H1 (cell line): ENCODE data around the gene TCF19. TPM values are rescaled to one million over a fixed set of nuclear protein-coding genes. Genes with fewer than 3 reads are reported as not detected.

ENCODE experiments used
- CTCF ChIA-PET: fragments of 300-600 bp; sonication (Branson Sonifier 250); formaldehyde crosslinking; loops from one replicate; lab custom pipeline; 2021; ENCODE audit not compliant: partially characterized antibody; lab: Charles Lee
- POLR2A ChIA-PET: fragments of 300-600 bp; sonication (Branson Sonifier 250); formaldehyde crosslinking; loops from one replicate; lab custom pipeline; 2021; ENCODE audit warnings: inconsistent platforms; ENCODE audit not compliant: partially characterized antibody; lab: Charles Lee
- DNase-seq, 2 experiments: peaks; one replicate each; pipeline versions ENCODE4 v3.0.0 to v3.0.0-alpha.2; 2010 to 2022; ENCODE audit warnings: low spot score in 2 of 2, low read depth in 1 of 2, mixed read lengths in 1 of 2
- FAIRE-seq: peaks from 2 replicates; lab custom pipeline; 2011; peaks lifted over from hg19 to GRCh38; lab: Jason Lieb, UNC
- H2AFZ ChIP-seq: 2 replicates; pipeline ENCODE4 v1.8.1; 2012; ENCODE audit warnings: low read length, inconsistent platforms
- H2AK5ac ChIP-seq: 2 replicates; pipeline ENCODE4 v1.6.1; 2013; ENCODE audit warnings: low read depth, low read length
- H2BK120ac ChIP-seq: replicated peaks from 2 replicates; pipeline ENCODE3; 2013; ENCODE audit warnings: low read depth, low read length, inconsistent platforms
- H2BK12ac ChIP-seq: 2 replicates; pipeline ENCODE4 v1.6.1; 2013; ENCODE audit warnings: low read depth, low read length
- H2BK15ac ChIP-seq: 2 replicates; pipeline ENCODE4 v1.6.1; 2013; ENCODE audit warnings: low read length
- H2BK20ac ChIP-seq: 2 replicates; pipeline ENCODE4 v1.6.1; 2013; ENCODE audit warnings: low read length
- H2BK5ac ChIP-seq: 2 replicates; pipeline ENCODE4 v1.6.1; 2013; ENCODE audit warnings: low read depth, low read length
- H3K14ac ChIP-seq: 2 replicates; pipeline ENCODE4 v1.6.1; 2013; ENCODE audit warnings: inconsistent platforms; ENCODE audit not compliant: insufficient read length
- H3K18ac ChIP-seq: 2 replicates; pipeline ENCODE4 v1.6.1; 2013; ENCODE audit warnings: low read length; ENCODE audit errors: extremely low read depth
- H3K23ac ChIP-seq: 2 replicates; pipeline ENCODE4 v1.6.1; 2013; ENCODE audit warnings: inconsistent platforms; ENCODE audit not compliant: insufficient read length
- H3K23me2 ChIP-seq: 2 replicates; pipeline ENCODE4 v1.6.1; 2013; ENCODE audit warnings: low read depth, low read length
- H3K27ac ChIP-seq: 2 replicates; pipeline ENCODE4 v1.6.1; 2011; ENCODE audit warnings: low read depth, low read length, inconsistent platforms
- H3K27me3 ChIP-seq, 4 experiments: replicated peaks in 1 of 4; 1 replicate in 1 of 4; 2 replicates in 3 of 4; pipeline versions ENCODE4 v1.6.1 to v1.8.1; 2011 to 2013; ENCODE audit warnings: low read length in 3 of 4, mild to moderate bottlenecking in 3 of 4, inconsistent platforms in 2 of 4, mixed read lengths in 2 of 4, moderate library complexity in 1 of 4; ENCODE audit not compliant: control insufficient read depth in 3 of 4, insufficient read depth in 3 of 4; ENCODE audit errors: extremely low read depth in 1 of 4
- H3K36me3 ChIP-seq, 4 experiments: 2 replicates each; pipeline versions ENCODE4 v1.6.1 to v1.8.1; 2011 to 2013; ENCODE audit warnings: mild to moderate bottlenecking in 4 of 4, low read length in 3 of 4, moderate library complexity in 2 of 4, control low read depth in 1 of 4, inconsistent platforms in 1 of 4; ENCODE audit not compliant: insufficient read depth in 4 of 4, control insufficient read depth in 2 of 4
- H3K4ac ChIP-seq: replicated peaks from 2 replicates; pipeline ENCODE3; 2013; ENCODE audit warnings: low read length, low read depth, mixed read lengths, inconsistent platforms; ENCODE audit not compliant: insufficient read length
- H3K4me1 ChIP-seq, 4 experiments: replicated peaks in 1 of 4; 1 replicate in 1 of 4; 2 replicates in 3 of 4; pipeline versions ENCODE4 v1.6.1 to v1.8.1; 2011 to 2013; ENCODE audit warnings: low read length in 3 of 4, inconsistent platforms in 2 of 4, mixed read lengths in 1 of 4; ENCODE audit not compliant: insufficient read depth in 4 of 4, control insufficient read depth in 3 of 4
- H3K4me2 ChIP-seq, 2 experiments: 2 replicates each; pipeline versions ENCODE4 v1.6.1 to v1.8.1; 2011 to 2013; ENCODE audit warnings: low read depth in 2 of 2, low read length in 2 of 2, control low read depth in 1 of 2, inconsistent platforms in 1 of 2, mild to moderate bottlenecking in 1 of 2; ENCODE audit not compliant: insufficient read depth in 1 of 2
- H3K4me3 ChIP-seq, 4 experiments: fragments of 200-600, 300-600 bp in 1 of 4; sonication (generic), shearing (Covaris generic), sonication (Bioruptor Twin) in 1 of 4; 2 replicates each; pipeline versions ENCODE4 v1.5.1 to v1.8.1; 2011 to 2016; ENCODE audit warnings: low read length in 4 of 4, low read depth in 3 of 4, control low read depth in 2 of 4, inconsistent platforms in 2 of 4, mild to moderate bottlenecking in 2 of 4, mixed read lengths in 1 of 4, moderate library complexity in 1 of 4; ENCODE audit not compliant: insufficient read depth in 2 of 4; ENCODE audit errors: extremely low read depth in 1 of 4
- H3K56ac ChIP-seq: replicated peaks from 2 replicates; pipeline ENCODE3; 2013; ENCODE audit warnings: low read depth, mild to moderate bottlenecking, mixed read lengths, low read length, inconsistent platforms; ENCODE audit not compliant: insufficient read length
- H3K79me1 ChIP-seq: 2 replicates; pipeline ENCODE4 v1.6.1; 2013; ENCODE audit warnings: low read depth, low read length, control low read depth
- H3K79me2 ChIP-seq, 2 experiments: 2 replicates each; pipeline versions ENCODE4 v1.6.1 to v1.8.1; 2012 to 2013; ENCODE audit warnings: low read length in 2 of 2, mild to moderate bottlenecking in 2 of 2, inconsistent platforms in 1 of 2; ENCODE audit not compliant: insufficient read depth in 2 of 2, control insufficient read depth in 1 of 2
- H3K9ac ChIP-seq, 4 experiments: replicated peaks in 1 of 4; 1 replicate in 1 of 4; 2 replicates in 3 of 4; pipeline versions ENCODE4 v1.6.1 to v1.8.1; 2011 to 2013; ENCODE audit warnings: low read depth in 3 of 4, low read length in 3 of 4, control low read depth in 2 of 4, mild to moderate bottlenecking in 2 of 4, moderate library complexity in 2 of 4, inconsistent platforms in 1 of 4; ENCODE audit errors: extremely low read depth in 1 of 4
- H3K9me3 ChIP-seq, 2 experiments: 2 replicates each; pipeline versions ENCODE4 v1.6.1 to v1.8.1; 2012 to 2013; ENCODE audit warnings: mild to moderate bottlenecking in 2 of 2, moderate library complexity in 2 of 2, control low read depth in 1 of 2, inconsistent platforms in 1 of 2, low read depth in 1 of 2, low read length in 1 of 2, mixed read lengths in 1 of 2; ENCODE audit not compliant: insufficient read depth in 2 of 2
- H4K20me1 ChIP-seq, 2 experiments: replicated peaks in 1 of 2; 2 replicates each; pipeline versions ENCODE3 to v1.8.1; 2011 to 2013; ENCODE audit warnings: inconsistent platforms in 2 of 2, low read length in 2 of 2, mild to moderate bottlenecking in 1 of 2; ENCODE audit not compliant: insufficient read depth in 2 of 2, control insufficient read depth in 1 of 2
- H4K5ac ChIP-seq: 2 replicates; pipeline ENCODE4 v1.6.1; 2013; ENCODE audit warnings: low read length, low read depth, mixed read lengths, inconsistent platforms; ENCODE audit not compliant: insufficient read length
- H4K8ac ChIP-seq: 2 replicates; pipeline ENCODE4 v1.8.0; 2013; ENCODE audit warnings: mild to moderate bottlenecking, moderate library complexity, low read length, inconsistent platforms; ENCODE audit not compliant: insufficient read depth; ENCODE audit errors: extremely low read depth
- H4K91ac ChIP-seq: replicated peaks from 2 replicates; pipeline ENCODE3; 2013; ENCODE audit warnings: low read length, mixed read lengths, inconsistent platforms; ENCODE audit not compliant: insufficient read length
- CBX5 ChIP-seq: fragments of 300-800, 300-1000 bp; sonication (generic); IDR thresholded peaks from 2 replicates; pipeline ENCODE4 v1.7.1; 2016; ENCODE audit warnings: antibody characterized with exemption, low read length, low read depth
- KDM4A ChIP-seq: IDR thresholded peaks from one replicate; pipeline ENCODE4 v1.7.1; 2012; ENCODE audit warnings: low read depth, mild to moderate bottlenecking, moderate library complexity, low read length, inconsistent platforms; ENCODE audit not compliant: severe bottlenecking
- NANOG ChIP-seq: IDR thresholded peaks from 2 replicates; pipeline ENCODE4 v1.6.1; 2011; ENCODE audit warnings: low read length, low read depth, mild to moderate bottlenecking, inconsistent platforms; ENCODE audit not compliant: insufficient read depth, poor library complexity, severe bottlenecking
- PHF8 ChIP-seq: fragments of 200-600 bp; sonication (generic); conservative IDR thresholded peaks from 2 replicates; pipeline ENCODE4 v1.7.1; 2012; ENCODE audit warnings: low read depth, mild to moderate bottlenecking, inconsistent platforms, low read length, moderate library complexity
- POLR2A ChIP-seq, 2 experiments: IDR thresholded peaks; 1 replicate in 1 of 2; 2 replicates in 1 of 2; pipeline ENCODE4 v1.6.1; 2011; ENCODE audit warnings: low read depth in 2 of 2, low read length in 2 of 2, mild to moderate bottlenecking in 2 of 2; ENCODE audit errors: control extremely low read depth in 1 of 2
- RAD21 ChIP-seq, 2 experiments: IDR thresholded peaks in 1 of 2; conservative IDR thresholded peaks in 1 of 2; 2 replicates each; pipeline ENCODE4 v1.6.1; 2011; ENCODE audit warnings: low read depth in 2 of 2, low read length in 2 of 2, improper control_type of control experiment in 1 of 2, inconsistent platforms in 1 of 2, mild to moderate bottlenecking in 1 of 2, moderate library complexity in 1 of 2
- TCF12 ChIP-seq: IDR thresholded peaks from 2 replicates; pipeline ENCODE4 v1.6.1; 2011; ENCODE audit warnings: low read depth, mild to moderate bottlenecking, low read length
- WGBS, 2 experiments: shearing (Covaris generic) in 1 of 2; methylation state at CpG; one replicate each; pipeline versions ENCODE4 v1.1.6 to v1.1.7; 2013 to 2015; ENCODE audit warnings: low lambda C conversion rate in 2 of 2, mixed read lengths in 2 of 2, inconsistent platforms in 1 of 2, low coverage in 1 of 2, missing lambda C conversion rate in 1 of 2; ENCODE audit not compliant: insufficient replicate concordance in 2 of 2, insufficient coverage in 1 of 2, insufficient read length in 1 of 2; ENCODE audit errors: extremely low coverage in 1 of 2, missing lambda C conversion rate in 1 of 2; 5-methylcytosine and 5-hydroxymethylcytosine counted together
- polyA plus RNA-seq, 7 experiments: library from polyadenylated mRNA; depleted of rRNA in 3 of 7; stranded (reverse) in 5 of 7; unstranded in 2 of 7; fragments of >200 nt in 5 of 7; fragments of 200-250 nt in 2 of 7; gene quantifications; 1 replicate in 5 of 7; 2 replicates in 1 of 7; 4 replicates in 1 of 7; pipeline versions ENCODE4 v1.2.1 to v1.2.3, GENCODE V29; 2011 to 2013; ENCODE audit warnings: missing spikeins in 2 of 7, mixed read lengths in 2 of 7
- total RNA-seq: library from RNA; stranded (reverse); fragmentation: NEBNext Ultra II Directional; extraction: Animal tissue kit (Norgen Biotek cat#: 25700); gene quantifications from 2 replicates; pipeline ENCODE4 v1.2.1, GENCODE V29; 2021

The TCF19 gene
- total and polyA plus RNA-seq, 2 of the 8 experiments (the other 6 are each of a cell fraction or from before 2014, with no cell fraction given): 7.2 to 11.0 TPM

DNA sequence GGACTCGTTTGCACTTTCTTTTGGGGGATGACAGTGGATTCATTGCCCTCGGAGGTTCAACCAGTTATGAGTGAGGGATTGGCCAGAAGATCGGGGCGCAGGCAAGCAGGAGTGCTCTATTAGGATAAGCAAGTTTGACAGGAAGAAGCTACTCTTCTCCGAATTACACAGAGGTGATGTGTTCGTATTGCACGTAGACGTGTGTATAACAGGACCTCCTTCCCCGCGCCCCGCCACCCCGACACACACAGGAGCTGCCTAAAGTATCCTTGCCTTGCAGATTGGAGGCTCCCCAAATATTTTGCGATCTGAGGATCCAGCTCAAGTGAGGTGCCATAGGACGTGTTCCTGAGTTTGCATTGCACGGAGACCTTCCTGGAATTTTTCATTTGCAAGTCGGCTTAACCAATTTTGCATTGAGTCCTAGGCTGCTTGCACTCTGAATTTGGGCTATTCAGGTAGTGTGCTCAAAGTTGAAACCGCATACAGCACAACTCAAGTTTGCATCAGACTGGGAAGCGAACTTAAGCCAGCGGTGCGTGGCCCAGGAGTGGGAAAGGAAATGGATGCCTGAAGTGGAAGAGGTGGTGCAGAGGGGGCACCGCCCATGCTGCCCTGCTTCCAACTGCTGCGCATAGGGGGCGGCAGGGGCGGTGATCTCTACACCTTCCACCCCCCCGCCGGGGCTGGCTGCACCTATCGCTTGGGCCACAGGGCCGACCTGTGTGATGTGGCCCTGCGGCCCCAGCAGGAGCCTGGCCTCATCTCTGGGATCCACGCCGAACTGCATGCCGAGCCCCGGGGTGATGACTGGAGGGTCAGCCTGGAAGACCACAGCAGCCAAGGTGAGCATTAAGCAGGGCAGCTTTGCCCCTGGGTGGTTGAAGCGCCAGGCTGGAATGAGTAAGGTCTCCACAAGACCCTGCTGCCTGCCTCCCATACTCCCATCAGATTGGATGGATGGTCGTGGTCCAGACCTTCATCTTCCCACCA is 770 bp downstream of the TCF19 start:
- Histone ChIP-seq H3K23ac (no peak overlapping the region), H3K79me1 (no peaks in the 10 kb centered on the region), H2AFZ (no peak overlapping the region), H3K14ac (no peak overlapping the region), H3K4me3 (peak overlapping the region; percentile 62 to 76 (median 68)), H3K27me3 (no peaks in the 10 kb centered on the region), H4K8ac (no peak overlapping the region; the same call in 1 of the 2 replicates), H4K91ac (no peak overlapping the region), H3K9ac (peak overlapping the region in 1 of 4 experiments; percentile 49; a peak in 3 of 7 replicates), H3K27ac (no peak overlapping the region), H3K9me3 (no peaks in the 10 kb centered on the region), H2BK20ac (0 out of 2 replicates have a peak overlapping the region, but pooled peaks have one; percentile 15), H2AK5ac (no peak overlapping the region), H3K36me3 (peaks cover 5 to 39% (median 13%) of the 10 kb centered on the region in 4 experiments; a peak in 7 of 8 replicates), H2BK12ac (peak overlapping the region; percentile 43; the same call in 1 of the 2 replicates), H4K20me1 (peaks cover 1 to 2% of the 10 kb centered on the region in 2 experiments), H2BK5ac (peak overlapping the region; percentile 11; the same call in 1 of the 2 replicates), H2BK15ac (0 out of 2 replicates have a peak overlapping the region, but pooled peaks have one; percentile 82), H3K18ac (no peak overlapping the region; the same call in 1 of the 2 replicates), H3K56ac (no peak overlapping the region), H4K5ac (no peak overlapping the region), H3K4me1 (peaks cover 0 to 24% (median 18%) of the 10 kb centered on the region in 4 experiments; a peak in 6 of 7 replicates), H3K4me2 (peak overlapping the region; percentile 85 to 94), H3K4ac (no peak overlapping the region), H2BK120ac (no peak overlapping the region), H3K23me2 (peaks cover 14% of the 10 kb centered on the region), H3K79me2 (no peaks in the 10 kb centered on the region)
- ChIA-PET CTCF (interaction anchor here (0.6 to 6.3 kb wide), 23 partner anchors 10 to 455 kb away, joined by 3 to 45 read pairs (median 4); partner anchors contain the start of genes POU5F1 and PSORS1C2), POLR2A (interaction anchor here (0.7 to 68.5 kb wide), 5 partner anchors 10 to 337 kb away, joined by 3 to 2251 read pairs (median 3); partner anchors contain the start of genes CCHCR1, CDSN, POU5F1 and PSORS1C1)
- no peak for FAIRE-seq
- WGBS, 2 experiments: 12% methylated on average over 33 of the region's 35 CpGs; no CpG with 5 or more reads in 1 of the 2 experiments
- DNase-seq: peak in 1 of 2 experiments; percentile 83
- TF ChIP-seq TCF12 (no peak), CBX5 (no peak), RAD21 (IDR thresholded peaks at IDR 0.05 in 1 of 2, conservative IDR thresholded peaks at IDR 0.05 in 1 of 2; ENCODE audit: low read depth in 2 of 2, low read length in 2 of 2) (peak; percentile 18 to 26; a peak in 1 of 4 replicates), KDM4A (peak; percentile 5), NANOG (no peak), PHF8 (no peak), POLR2A (IDR thresholded peaks at IDR 0.05; ENCODE audit: control extremely low read depth in 1 of 2, low read depth in 2 of 2, low read length in 2 of 2) (peak in 1 of 2 experiments; percentile 51; a peak in 1 of 3 replicates)
